NOMO-1 treated with DMSO at 0.1 percent for 48 hours (cell line): Measurements from ENCODE around the gene FARS2.

ENCODE experiments used
- DNase-seq: peaks from one replicate; lab custom pipeline; 2025; ENCODE audit not compliant: unreplicated experiment; lab: John Stamatoyannopoulos, UW

Gene FARS2

GRCh38 chr6:5525209-5525608 lies 263.9 kb downstream of the FARS2 start:
- DNase-seq, result peak; percentile 49

GRCh38 chr6:5529015-5529414 lies 267.7 kb downstream of the FARS2 start:
- no peak for DNase-seq

- DNase-seq, result no peak
These were observed 268.4 kb downstream of the FARS2 start for GRCh38 chr6:5529733-5530132.

- no peak for DNase-seq
These were observed 269.8 kb downstream of the FARS2 start for GRCh38 chr6:5531161-5531560.

GRCh38 chr6:5531853-5532375 lies 270.6 kb downstream of the FARS2 start:
- DNase-seq, result peak; percentile 48

GRCh38 chr6:5532941-5533340 lies 271.6 kb downstream of the FARS2 start:
- DNase-seq, result no peak

- no peak for DNase-seq
These were observed 273.3 kb downstream of the FARS2 start for GRCh38 chr6:5534643-5535042.

GRCh38 chr6:5536644-5537043 lies 275.3 kb downstream of the FARS2 start:
- no peak for DNase-seq

GRCh38 chr6:5537132-5537531 lies 275.8 kb downstream of the FARS2 start:
- no peak for DNase-seq

GRCh38 chr6:5537967-5538366 lies 276.7 kb downstream of the FARS2 start:
- no peak for DNase-seq

GRCh38 chr6:5540370-5540769 lies 279.1 kb downstream of the FARS2 start:
- no peak for DNase-seq

- DNase-seq, result no peak
These were observed 279.7 kb downstream of the FARS2 start for GRCh38 chr6:5541025-5541424.

- no peak for DNase-seq
These were observed 280.6 kb downstream of the FARS2 start for GRCh38 chr6:5541751-5542432.

GRCh38 chr6:5547556-5547955 lies 286.2 kb downstream of the FARS2 start:
- no peak for DNase-seq

GRCh38 chr6:5550631-5551030 lies 289.3 kb downstream of the FARS2 start:
- DNase-seq, result no peak

GRCh38 chr6:5552243-5552642 lies 290.9 kb downstream of the FARS2 start:
- DNase-seq, result no peak

GRCh38 chr6:5553767-5554166 lies 292.5 kb downstream of the FARS2 start:
- no peak for DNase-seq

GRCh38 chr6:5554226-5554625 lies 292.9 kb downstream of the FARS2 start:
- DNase-seq, result no peak

- DNase-seq, result no peak
These were observed 294.7 kb downstream of the FARS2 start for GRCh38 chr6:5556011-5556410.

- DNase-seq, result no peak
These were observed 296.2 kb downstream of the FARS2 start for GRCh38 chr6:5557506-5557905.

GRCh38 chr6:5559651-5560050 lies 298.3 kb downstream of the FARS2 start:
- DNase-seq, result no peak

GRCh38 chr6:5562277-5562676 lies 301.0 kb downstream of the FARS2 start:
- no peak for DNase-seq

- no peak for DNase-seq
These were observed 301.8 kb downstream of the FARS2 start for GRCh38 chr6:5563086-5563485.
